Stimulated activated CD4-positive, alpha-beta T cell treated with anti-CD3 and anti-CD28 coated beads, Interleukin-15, amount 100 ng/mL, for 48 hours (primary cell): ENCODE data around the gene NSUN4.
"Not testable (repeated sequence)": the region's sequence is repeated elsewhere in the genome, so short reads cannot be mapped to it uniquely, and the experiment has no call there.

ENCODE experiments used
- DNase-seq, 2 donors: peaks; one replicate each; pipeline ENCODE4 v3.0.0-alpha.2; 2020; ENCODE audit warnings: low read depth in 2 of 2

Gene NSUN4

DNA sequence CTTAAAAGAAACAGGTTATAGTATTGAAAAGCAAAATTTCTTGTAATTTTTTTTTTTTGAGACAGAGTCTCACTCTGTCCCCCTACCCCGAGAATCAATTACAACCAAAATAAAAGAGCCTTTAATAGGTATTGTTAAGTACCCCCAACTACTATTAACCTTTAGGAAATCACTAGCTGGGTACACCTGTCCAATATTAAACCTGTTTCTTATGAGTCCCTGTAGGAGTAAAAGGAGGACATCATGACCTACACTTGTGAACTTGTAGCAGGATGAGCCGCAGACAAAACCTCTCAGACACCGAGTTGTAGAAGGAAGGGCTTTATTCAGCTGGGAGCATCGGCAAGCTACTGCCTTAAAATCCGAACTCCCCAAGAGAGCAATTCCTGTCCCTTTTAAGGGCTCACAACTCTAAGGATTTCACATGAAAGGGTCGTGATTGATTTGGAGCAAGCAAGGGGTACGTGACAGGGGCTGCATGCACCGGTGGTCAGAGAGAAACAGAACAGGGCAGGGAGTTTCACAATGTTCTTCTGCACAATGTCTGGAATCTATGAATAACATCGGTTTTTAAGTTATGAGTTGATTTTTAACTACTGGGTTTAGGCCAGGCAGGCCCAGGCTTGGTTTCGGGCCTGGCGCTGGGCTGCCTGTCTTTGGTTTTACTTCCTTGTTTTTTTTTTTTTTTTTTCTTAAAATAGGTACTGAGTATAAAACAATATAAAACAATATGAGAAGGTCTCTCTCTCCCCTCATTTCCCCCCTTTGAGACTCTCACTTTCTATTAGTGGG lies 15.1 kb upstream of the NSUN4 start:
- not testable (repeated sequence) for DNase-seq

DNA sequence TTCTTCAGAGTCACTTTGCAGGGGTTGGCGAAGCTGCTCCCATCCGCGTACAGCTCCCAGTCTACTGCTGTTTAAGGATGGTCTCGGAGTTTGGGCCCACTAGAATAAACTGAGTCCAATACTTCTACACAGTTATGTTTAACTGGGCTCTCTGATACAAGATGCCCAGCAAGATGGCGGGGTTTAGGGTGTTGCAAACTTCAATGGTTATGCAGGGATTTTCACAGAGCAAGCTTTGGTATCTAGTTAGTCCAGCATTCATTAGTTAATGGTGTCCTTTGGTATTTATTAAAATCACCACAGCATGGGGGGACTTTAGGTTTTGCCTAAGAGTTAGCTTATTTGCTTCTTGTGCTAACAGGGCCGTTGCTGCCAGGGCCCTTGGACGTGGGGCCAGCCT lies 12.4 kb upstream of the NSUN4 start:
- not testable (repeated sequence) for DNase-seq

DNA sequence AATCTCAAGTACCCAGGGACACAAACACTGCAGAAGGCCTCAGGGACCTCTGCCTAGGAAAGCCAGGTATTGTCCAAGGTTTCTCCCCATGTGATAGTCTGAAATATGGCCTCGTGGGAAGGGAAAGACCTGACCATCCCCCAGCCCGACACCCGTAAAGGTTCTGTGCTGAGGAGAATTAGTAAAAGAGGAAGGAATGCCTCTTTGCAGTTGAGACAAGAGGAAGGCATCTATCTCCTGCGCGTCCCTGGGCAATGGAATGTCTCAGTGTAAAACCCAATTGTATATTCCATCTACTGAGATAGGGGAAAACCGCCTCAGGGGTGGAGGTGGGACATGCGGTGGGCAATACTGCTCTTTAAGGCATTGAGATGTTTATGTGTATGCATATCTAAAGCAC lies 10.8 kb upstream of the NSUN4 start:
- not testable (repeated sequence) for DNase-seq

DNA sequence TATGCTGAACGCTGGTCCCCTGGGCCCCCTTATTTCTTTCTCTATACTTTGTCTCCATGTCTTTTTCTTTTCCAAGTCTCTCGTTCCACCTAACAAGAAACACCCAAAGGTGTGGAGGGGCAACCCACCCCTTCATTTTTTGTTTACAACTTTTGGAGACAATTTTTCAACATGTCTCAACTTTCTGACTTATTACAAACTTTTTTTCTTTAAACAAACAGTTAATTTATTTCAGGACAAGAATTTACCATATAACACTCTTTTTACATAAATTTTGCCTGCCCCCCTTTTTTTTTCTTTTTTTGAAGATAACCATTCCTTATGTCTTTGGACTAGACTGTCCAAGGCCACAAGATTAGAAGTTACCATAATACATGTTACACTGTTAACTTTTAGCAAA lies 10.2 kb upstream of the NSUN4 start:
- not testable (repeated sequence) for DNase-seq

DNA sequence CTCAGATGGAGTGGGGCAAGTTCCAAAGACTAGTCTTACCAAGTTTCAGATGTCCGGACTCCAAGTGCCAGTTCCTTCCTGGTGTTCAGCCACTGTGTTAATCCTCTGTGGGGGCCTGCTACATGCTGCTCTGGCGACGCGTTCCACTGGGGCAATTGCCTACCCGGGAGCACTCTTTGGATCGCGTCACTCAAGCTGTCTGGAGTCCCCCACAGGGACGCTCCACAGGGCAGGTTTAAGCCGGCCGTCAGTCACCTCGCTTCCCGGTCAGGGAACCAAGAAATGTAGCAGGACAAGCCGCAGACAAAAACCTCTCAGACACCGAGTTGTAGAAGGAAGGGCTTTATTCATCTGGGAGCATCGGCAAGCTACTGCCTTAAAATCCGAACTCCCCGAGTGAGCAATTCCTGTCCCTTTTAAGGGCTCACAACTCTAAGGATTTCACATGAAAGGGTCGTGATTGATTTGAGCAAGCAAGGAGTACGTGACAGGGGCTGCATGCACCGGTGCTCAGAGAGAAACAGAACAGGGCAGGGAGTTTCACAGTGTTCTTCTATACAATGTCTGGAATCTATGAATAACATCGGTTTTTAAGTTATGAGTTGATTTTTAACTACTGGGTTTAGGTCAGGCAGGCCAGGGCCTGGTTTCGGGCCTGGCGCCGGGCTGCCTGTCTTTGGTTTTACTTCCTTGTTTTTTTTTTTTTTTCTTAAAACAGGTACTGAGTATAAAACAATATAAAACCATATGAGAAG lies 8.6 kb upstream of the NSUN4 start:
- DNase-seq: not testable (repeated sequence)

DNA sequence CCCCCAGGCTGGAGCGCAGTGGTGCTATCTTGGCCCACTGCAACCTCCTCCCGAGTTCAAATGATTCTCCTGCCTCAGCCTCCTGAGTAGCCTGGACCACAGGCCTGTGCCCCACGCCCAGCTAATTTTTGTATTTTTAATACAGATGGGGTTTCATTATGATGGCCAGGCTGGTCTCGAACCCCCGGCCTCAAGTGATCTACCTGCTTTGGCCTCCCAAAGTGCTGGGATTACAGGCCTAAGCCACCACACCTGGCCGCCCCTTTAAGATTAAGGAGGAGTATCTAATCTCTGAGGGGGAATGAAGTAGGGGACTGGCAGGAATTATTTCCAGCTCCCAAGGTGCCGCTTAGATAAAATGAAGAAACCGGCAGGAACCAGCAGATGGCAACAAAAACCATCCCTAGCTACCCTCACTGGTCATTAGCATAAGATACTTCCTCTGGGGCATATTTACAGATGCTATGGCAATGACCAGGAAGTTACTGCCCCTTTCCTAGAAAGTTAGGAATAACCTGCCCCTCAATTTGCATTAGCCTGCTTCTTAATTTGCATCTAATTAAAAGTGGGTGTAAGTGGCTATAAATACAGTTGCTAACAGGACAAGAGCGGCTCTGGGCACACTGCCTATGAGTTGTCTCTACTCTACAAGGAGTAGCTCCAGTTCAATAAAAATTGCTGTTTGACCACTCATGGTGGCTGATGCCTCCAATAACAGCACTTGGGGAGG lies 7.1 kb upstream of the NSUN4 start:
- no peak for DNase-seq

DNA sequence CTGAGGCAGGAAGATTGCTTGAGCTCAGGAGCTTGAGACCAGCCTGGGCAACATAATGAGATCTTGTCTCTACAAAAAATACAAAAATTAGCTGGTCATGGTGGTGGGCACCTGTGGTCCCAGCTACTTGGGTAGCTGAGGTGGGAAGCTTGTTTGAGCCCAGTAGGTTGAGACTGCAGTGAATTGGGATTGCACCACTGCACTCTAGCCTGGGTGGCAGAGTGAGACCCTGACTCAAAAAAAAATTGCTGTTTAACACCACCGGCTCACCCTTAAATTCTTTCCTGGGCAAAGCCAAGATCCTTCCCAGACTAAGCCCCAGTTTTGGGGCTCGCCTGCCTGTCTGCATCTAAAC lies 6.6 kb upstream of the NSUN4 start:
- DNase-seq: no peak

DNA sequence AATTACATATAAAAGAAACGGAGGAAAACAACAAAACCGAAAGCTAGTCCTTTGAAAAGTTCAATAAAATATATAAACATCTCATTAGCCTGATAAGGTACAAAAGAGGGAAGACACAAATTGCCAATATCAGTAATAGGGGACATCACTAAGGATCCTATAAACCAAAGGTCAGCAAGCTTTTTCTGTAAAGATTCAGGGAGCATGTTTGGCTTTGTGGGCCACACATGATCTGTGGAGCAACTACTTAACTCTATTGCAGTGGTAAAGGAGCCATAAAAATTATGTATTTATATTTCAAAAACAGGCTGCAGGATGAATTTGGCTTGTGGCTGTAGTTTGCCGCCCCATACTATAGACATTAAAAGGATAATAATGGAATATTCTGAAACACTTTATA lies 5.5 kb upstream of the NSUN4 start:
- no peak for DNase-seq

DNA sequence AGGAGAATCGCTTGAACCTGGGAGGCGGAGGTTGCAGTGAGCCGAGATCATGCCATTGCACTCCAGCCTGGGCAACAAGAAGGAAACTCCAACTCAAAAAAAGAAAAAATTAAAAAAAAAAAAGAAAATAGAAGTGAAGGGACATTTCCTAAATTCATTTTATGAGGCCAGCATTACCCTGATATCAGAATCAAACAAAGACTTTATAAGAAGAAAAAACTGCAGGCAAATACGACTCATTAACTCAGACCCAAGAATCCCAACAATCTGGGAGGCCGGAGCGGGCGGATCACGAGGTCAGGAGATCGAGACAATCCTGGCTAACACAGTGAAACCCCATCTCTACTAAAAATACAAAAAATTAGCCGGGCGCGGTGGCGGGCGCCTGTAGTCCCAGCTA lies 3.2 kb upstream of the NSUN4 start:
- DNase-seq: not testable (repeated sequence)

DNA sequence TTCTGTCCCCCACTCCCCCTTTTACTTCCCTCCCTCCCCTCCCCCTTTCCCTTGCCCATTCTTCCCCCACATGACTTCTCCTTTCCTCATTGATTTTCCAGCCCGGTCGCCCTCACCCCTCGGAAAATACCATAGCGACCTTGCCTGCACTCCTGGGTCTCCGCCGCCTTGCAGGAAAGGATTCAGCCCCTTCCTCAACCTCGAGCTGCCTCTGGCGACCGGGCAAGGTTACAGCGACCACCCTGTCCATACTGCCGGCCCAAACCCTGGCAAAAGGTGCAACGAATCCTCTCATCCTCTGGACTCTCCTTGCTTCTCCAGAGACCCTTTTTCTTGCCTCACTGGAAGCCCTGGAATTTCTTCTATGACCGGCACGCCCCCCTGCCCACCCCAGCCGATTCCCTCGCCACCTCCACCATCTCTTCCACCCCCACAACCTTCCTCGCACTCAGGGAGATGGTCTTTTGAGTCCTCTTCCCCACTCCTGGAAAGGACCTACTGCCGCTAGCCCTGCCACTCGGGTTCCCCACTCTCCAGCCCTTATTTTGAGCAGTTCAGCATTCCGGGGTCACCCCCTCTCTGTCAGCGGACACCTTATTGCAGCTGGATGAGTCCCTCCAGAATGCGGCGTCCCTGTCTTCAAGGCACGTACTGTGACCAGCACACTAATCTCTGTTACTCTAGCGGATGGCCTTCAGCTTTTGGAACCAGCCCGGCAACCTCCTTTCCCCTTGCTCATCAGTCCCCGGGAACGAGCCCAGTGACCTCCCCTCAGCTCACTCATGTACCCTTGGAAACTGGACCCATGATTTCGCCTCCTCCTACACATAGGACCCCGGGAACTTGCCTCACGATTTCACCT lies 846 bp downstream of the NSUN4 start:
- DNase-seq: no peak

DNA sequence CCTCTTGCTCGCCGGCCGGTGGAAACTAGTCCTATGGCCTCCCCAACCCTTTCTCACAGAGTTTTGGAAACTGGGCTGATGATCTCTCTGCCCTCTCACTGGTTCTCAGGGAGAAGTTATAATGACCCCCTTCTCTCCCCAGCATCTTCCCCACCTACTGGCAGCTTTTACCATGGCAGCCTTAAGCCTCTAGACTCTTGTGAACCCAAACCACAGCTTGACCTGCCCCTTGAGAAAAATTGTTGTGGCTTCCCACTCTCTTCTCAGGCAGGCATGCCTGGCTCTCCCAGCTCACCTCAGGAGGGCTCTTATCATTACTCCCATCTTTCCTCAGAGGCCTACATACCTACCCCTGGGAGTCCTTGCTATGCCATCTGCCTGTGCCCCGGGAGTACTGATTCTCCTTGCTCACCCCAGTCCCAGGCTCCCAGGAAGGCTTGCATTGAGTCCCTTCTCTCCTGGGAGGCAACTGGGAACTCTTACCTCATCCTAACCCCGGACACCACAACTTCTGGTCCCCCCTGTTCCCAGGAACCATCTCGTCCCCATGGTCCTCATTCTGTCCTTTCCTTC lies 1.6 kb downstream of the NSUN4 start:
- no peak for DNase-seq

DNA sequence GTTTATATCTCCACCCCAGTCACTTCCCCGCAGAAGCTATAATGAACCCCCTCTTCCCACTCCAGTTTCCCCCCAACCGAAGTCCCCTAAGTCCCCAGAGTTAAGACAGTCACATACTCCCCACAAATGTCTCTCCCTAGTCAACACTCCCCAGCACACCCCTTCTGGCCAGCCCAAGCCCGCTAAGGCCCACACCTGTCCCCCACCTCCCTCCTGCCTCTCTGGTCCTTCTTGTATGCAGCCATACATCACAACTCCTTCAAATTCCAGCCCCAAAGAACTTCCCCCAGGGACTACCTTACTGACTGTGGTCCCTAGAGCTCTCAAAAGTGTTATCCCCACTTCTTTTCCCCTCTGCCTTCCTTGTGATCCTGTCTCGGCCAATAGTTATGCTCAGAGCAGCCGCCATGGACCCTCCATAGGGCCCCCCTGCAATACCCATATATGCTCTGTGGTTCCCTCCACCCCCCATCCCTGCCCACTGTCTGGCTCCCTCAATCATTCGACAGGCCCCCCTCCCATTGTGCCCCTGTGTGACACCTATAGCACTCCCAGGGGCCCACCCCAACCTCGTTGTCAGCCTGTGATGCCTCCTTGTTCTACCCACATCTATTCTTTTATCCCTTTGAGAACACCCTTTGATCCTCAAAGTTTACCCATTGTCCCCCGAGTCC lies 2.2 kb downstream of the NSUN4 start:
- DNase-seq: no peak

DNA sequence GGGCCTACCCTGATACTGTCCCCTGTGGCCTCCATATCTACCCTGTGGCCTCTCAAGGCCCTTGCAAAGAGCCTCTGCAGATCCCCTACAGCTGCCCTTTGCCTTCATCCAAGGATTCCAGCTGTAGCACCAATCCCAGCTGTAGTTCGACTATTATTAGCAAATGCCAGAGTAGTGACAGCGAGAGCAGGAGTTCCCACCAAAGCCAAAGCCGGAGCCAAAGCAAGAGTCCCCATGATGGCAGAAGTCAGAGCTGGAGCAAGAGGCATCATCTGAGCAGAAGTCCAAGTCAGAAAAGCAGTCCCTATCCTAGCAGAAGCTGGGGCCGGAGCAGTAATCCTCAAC lies 2.7 kb downstream of the NSUN4 start:
- no peak for DNase-seq

DNA sequence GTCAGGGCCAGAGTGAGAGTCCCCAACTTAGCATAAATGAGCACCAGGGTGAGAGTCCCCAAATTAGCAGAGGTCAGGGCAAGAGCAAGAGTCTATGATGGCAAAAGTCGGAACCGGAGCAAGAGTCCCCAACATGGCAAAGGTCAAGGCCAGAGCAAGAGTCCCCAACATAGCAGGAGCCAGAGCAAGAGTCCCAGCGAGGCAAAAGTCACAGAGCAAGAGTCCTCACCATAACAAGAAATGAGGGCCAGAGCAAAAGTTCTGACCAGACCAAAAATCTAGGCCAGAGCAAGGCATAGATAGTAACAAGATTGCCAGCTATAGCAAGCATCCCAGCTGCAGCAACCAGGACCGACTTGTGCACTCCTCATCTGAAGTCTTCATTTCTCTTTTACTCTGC lies 3.1 kb downstream of the NSUN4 start:
- no peak for DNase-seq

DNA sequence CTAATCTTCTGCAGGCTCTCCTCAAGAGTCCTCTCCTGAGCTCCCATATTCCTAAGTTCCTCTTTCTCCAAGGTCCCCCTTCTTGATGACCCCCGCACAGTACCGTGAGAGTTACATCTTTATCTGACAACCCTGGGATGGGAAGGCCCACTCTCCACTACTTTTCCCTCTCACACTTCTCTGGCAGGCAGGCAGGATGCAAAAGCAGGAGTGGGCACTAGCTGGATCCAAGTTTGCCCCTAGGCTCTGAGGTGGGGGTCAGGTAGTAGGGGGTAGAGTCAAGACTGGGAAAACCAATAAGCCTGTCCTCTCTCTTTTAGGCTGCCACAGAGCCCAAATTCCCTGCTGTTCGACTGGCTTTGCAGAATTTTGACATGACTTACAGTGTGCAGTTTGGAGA lies 3.9 kb downstream of the NSUN4 start:
- DNase-seq: no peak

DNA sequence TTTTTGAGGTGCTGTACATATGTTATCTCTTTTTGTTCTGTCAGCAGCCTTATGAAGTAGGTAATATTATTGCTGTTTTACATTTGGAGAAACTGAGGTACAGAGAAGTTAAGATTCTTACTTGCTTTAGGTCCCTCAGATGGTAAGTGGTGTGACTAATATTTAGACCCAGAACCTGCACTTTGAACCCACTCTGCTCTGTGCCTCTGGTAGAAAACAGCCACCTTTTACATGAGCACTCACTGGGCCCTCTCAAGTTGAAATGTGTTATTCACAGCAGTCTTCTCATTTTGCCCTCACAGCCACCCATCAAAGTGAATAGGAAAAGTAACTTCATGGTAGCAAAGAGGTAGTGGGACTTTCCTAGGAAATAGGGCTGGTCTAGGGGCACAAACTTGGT lies 4.7 kb downstream of the NSUN4 start:
- no peak for DNase-seq

DNA sequence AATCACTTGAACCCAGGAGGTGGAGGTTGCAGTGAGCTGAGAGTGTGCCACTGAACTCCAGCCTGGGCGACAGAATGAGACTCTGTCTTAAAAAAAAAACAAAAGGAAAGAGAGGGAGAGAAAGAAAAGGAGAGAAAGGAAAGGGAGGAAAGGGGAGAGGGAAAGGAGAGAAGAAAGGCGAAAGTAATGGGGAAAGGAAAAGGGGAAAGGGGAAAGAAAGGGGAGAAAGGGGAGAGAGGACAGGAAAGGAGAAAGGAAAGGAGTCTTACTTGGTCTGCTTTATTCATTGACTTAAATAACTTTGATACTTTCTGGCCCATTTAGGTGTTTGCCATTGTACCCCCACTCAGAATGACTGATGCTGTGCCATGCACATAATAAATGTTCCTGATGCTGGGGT lies 11.8 kb downstream of the NSUN4 start:
- no peak for DNase-seq

DNA sequence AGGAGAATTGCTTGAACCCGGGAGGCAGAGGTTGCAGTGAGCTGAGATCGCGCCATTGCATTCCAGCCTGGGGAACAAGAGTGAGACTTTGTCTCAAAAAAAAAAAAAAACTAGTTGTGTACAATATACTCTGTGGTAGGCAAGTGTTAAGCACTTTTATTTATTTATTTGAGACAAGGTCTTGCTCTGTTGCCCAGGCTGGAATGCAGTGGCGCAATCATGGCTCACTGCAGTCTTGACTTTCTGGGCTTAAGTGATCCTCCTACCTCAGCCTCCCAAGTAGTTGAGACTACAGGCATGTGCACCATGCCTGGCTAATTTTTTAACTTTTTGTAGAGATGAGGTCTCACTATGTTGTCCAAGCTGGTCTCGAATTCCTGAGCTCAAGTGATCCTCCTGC lies 15.3 kb downstream of the NSUN4 start:
- DNase-seq: not testable (repeated sequence)

DNA sequence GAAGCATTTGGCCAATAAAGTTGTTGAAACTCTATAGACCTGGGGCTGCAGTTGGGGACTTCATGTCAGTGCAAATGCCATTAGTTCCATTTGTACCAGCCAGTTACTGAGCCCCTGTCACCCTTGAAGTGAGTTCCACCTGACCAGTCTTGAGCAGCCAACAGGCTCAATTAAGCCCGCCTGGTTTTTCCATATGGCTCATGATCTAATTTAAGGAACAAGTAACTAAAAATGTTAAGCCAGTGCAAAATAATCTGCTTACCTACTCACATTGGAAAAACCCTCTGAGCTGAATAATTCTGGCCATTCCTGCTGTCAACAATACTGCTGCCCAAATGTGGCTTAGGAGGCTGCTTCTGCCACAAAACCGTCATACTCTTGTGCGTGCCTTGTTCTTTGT lies 21.6 kb downstream of the NSUN4 start:
- DNase-seq: no peak

DNA sequence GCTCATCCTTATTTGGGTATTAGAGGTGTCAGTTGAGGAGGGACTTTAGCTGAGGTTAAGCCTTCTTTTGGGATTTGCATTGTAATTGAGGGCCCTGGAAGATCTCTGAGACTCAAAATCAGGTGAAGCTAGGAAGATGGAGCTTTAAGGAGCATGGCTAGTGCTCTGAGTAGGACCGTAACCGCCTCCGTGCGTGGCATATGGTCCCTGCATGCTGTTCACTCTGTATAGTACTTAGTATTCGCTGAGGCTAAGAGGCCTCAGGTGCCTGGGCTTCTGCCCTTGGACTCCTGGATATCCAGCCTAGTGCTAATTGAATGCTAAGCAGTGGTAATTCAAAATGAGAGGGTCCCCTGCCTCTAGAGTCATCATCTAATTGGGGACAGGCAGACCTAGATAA lies 22.5 kb downstream of the NSUN4 start:
- no peak for DNase-seq

DNA sequence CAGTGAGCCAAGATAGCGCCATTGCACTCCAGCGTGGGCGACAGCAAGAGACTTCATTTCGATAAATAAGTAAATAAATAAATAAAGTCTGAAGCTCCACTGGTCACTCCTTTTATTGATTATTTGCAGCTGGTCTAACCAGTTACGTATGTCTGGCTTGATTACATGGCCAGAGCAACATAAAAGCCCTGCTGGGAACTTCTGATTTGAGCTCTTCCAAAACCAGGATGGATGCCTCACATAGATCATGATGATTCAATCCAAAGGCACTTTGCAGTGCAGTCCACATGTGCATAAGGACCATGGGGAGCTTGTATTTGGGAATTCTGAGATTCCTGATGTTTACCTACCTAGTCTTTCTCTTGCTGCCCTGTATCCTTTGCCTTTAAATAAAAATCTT lies 24.0 kb downstream of the NSUN4 start:
- DNase-seq: no peak
